GM18511 (cell line): ENCODE data around the gene HSF2.
"Not testable (repeated sequence)": the region's sequence is repeated elsewhere in the genome, so short reads cannot be mapped to it uniquely, and the experiment has no call there.

Source experiments
- ATAC-seq: cut with Tn5 transposase; IDR thresholded peaks from one replicate; pipeline ENCODE4 v1.9.1; 2021; ENCODE audit warnings: mild to moderate bottlenecking, moderate library complexity; ENCODE audit not compliant: unreplicated experiment

Gene HSF2

DNA sequence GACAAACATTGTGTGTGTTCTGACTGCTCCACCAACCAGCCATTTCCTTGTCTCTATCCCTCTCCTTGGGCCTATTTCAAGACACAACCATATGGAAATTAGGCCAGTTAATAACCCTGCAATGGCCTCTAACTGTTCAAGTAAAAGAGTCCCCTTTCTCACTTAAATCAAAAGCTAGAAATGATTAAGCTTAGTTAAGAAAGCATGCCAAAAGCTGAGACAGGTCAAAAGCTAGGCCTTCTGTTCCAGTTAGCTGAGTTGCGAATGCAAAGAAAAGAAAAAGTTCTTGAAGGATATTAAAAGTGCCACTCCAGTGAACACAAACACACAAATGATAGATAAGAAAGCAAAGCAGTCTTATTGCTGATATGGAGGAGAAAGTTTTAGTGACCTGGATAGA, 49.6 kb downstream of the HSF2 start:
- no peak for ATAC-seq

DNA sequence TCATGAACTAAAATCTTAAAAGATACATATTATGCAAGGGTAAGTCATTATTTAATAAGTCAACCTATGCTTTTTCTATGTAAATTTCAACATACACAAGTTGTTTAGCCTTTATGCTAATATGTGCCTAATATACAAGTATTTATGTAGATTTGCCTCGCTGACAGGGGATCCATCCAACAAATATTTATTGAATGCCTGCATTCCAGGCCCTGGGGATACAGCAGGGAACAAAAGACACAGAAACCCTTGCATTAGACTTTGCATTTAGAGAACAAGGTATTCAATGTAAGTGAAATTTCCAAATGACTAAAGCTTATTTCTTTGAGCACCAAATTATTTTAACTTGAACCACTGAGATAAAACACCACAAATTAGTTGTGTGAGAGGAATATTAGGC, 53.1 kb downstream of the HSF2 start:
- no peak for ATAC-seq

- ATAC-seq = no peak
Observed at GRCh38 chr6:122454673-122455072, 55.2 kb downstream of the HSF2 start.

- ATAC-seq = not testable (repeated sequence)
Observed at GRCh38 chr6:122455116-122455515, 55.7 kb downstream of the HSF2 start.

DNA sequence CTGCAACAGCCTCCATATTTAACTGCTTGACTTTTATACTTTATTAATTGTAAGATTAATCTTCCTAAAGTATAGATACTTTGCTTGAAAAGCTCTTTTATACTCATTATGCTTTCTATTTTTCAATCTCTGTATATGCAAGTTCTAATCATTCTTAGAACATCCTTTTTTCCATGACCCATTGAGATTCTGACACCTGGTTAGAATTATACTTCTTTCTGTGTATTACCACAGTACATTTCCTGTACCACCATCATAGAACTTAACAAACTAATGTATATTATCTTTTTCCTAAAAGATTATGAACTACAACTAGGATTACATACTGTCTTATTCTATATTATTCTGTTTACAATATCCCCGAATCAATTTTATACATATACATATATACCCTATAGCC, 58.6 kb downstream of the HSF2 start:
- no peak for ATAC-seq

DNA sequence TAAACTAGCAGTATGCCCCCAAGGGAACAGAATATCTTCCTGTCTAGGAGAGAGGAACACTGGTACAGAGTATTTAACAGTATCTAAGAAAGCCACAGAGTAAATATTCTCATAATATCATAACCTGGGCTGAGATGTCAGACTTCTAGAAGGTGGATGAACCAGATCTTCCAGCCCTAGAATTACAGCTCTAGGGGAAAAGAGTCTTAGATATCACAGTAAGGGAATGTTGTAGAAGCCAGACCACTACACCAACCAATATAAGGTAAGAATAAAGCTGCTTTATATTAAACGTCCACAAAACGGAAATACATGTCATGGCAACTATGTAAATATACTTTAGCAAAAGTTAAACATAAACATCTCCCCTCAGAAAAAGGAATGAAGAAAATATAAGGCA, 59.8 kb downstream of the HSF2 start:
- ATAC-seq = no peak

- ATAC-seq = not testable (repeated sequence)
Observed at GRCh38 chr6:122459865-122460416, 60.5 kb downstream of the HSF2 start.

- no peak for ATAC-seq
Observed at GRCh38 chr6:122461885-122462284, 62.4 kb downstream of the HSF2 start.

DNA sequence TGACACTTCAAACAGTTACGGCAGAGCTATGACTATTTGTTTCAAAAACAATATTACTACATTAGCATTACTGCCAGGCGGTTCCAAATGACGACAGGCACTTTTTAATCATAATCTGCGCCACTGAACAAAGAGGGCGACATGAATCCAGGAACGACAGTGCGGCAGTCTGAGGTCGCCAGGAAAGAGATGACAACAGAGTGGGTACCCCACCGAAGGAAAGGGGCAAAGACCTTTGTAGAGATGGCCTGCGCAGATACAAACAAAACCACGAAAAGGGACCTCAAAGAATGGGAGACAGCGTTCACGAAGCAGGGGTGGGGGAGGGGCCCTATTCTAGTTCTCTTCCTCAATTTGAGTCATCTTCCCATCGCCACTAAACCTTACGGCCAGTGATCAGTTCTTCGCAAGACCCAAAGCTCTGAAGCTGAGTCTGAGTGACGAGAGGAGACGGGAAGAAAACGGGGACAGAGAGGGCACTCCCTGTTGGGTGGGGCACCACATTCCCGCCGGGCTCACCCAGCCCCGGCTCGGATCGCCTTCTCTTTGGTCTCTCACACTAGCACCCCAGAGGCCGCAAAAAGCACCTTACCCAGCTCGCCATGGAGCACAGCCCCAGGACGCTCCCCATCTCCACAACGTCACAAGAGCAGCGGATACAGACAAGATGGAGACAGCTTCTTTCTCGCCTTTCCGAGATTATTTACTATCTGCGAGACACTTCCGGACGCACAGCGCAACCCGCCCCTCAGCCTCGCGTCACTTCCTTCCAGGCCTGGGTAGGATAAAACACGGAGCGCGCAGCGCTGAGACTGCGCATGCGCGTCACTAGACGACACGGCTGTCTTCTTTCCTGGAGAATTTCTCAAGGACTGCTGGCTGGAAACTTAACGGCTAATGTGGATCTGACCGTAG, 71.9 kb downstream of the HSF2 start, which contains the start of gene SERINC1:
Gene SERINC1 (minus strand): TSS at position 701 of the 915 bp plus-strand sequence. CDS start 70 bp downstream, at position 631.
- peak; percentile 99 for ATAC-seq

GRCh38 chr6:122472022-122472340, 72.5 kb downstream of the HSF2 start:
- peak; percentile 67 for ATAC-seq

DNA sequence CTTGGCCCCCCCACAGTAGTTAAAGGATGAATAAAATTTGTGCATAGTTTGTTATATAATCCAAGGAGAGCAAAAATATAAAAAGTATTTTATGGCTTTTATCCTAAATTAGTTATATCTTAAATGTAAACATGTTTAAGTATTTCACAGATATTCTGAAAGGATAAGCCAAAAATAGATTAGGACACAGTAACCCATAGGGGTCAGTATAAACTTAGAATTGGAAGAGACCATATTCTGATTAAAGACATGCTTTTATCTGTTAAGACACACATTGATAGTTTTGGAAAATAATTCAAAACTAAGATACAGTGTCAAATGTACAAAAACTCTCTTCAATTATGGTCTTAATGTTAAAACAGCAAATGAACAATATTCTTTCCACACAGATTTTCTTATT, 76.7 kb downstream of the HSF2 start:
- no peak for ATAC-seq

DNA sequence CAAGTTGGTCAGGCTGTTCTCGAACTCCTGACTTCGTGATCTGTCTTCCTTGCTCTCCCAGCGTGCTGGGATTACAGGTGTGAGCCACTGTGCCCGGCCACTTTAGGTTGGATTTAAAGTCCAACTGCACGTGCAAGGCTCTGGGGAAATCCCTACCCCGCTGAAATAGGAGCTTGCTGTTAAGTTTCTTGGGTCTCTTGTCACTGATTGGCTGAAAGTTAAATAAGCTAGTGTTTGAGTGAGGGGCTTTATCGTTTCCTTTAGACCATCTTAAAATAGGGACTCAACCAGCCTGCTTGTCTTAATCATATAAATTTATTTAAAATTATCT, 83.3 kb downstream of the HSF2 start:
- no peak for ATAC-seq
